Measurements from ENCODE around the gene TMEM169. TPM values are rescaled to one million over a fixed set of nuclear protein-coding genes. Genes with fewer than 3 reads are reported as not detected.

Gene TMEM169
- total and polyA plus RNA-seq, 10 of the 15 experiments (the other 5 are each of a cell fraction or from before 2014, with no cell fraction given) = 0.23 to 3.2 (median 2.3) TPM

GRCh38 chr2:216069028-216069427 lies 12.7 kb upstream of the TMEM169 start (continued):
- TF ChIP-seq PRDM15 (CRISPR knock-in tag; IDR thresholded peaks at IDR 0.05) = no peak
- no peak for TF ChIP-seq ZBTB4 (CRISPR knock-in tag; IDR thresholded peaks at IDR 0.05)
- TF ChIP-seq MLLT1 (IDR thresholded peaks at IDR 0.05) = no peak
- TF ChIP-seq IRF5 (IDR thresholded peaks at IDR 0.05; ENCODE audit: borderline replicate concordance) = no peak
- no peak for TF ChIP-seq IKZF1 (conservative IDR thresholded peaks at IDR 0.05)
- TF ChIP-seq NR2C1 (IDR thresholded peaks at IDR 0.05) = no peak
- no peak for TF ChIP-seq SREBF2 (IDR thresholded peaks at IDR 0.05; ENCODE audit: low read length)
- TF ChIP-seq NR2C2 (IDR thresholded peaks at IDR 0.05; ENCODE audit: borderline replicate concordance, control insufficient read depth, insufficient read length, low read depth) = no peak
- TF ChIP-seq NFYA (IDR thresholded peaks at IDR 0.05; ENCODE audit: borderline replicate concordance, low read depth, low read length) = no peak
- TF ChIP-seq RAD21 (IDR thresholded peaks at IDR 0.05; ENCODE audit: insufficient read depth, low read depth, low read length) = no peak
- TF ChIP-seq POLR2A (IDR thresholded peaks at IDR 0.05; ENCODE audit: low read depth, low read length) = no peak
- TF ChIP-seq E2F4 (IDR thresholded peaks at IDR 0.05; ENCODE audit: low read depth, low read length) = no peak
